ENCODE results near the gene LSAMP. TPM values are rescaled to one million over a fixed set of nuclear protein-coding genes. Genes with fewer than 3 reads are reported as not detected.

Gene LSAMP
- total and polyA plus RNA-seq, 2 of the 8 experiments (the other 6 are each of a cell fraction or from before 2014, with no cell fraction given), result 1.8 to 5.7 TPM

- FAIRE-seq (no peak), DNase-seq (ENCODE audit: low read depth in 1 of 2, low spot score in 2 of 2) (no peak)
- Histone ChIP-seq H4K5ac (ENCODE audit: insufficient read length, low read depth, low read length) (no peak overlapping the region), H2BK20ac (ENCODE audit: low read length) (no peak overlapping the region), H3K27ac (ENCODE audit: low read depth, low read length) (no peak overlapping the region), H3K4me3 (ENCODE audit: extremely low read depth in 1 of 4, insufficient read depth in 2 of 4, low read depth in 3 of 4, low read length in 4 of 4) (no peak overlapping the region), H3K79me2 (ENCODE audit: control insufficient read depth in 1 of 2, insufficient read depth in 2 of 2, low read length in 2 of 2) (no peaks in the 10 kb centered on the region), H3K27me3 (replicated peaks in 1 of 4; ENCODE audit: control insufficient read depth in 3 of 4, extremely low read depth in 1 of 4, insufficient read depth in 3 of 4, low read length in 3 of 4) (no peaks in the 10 kb centered on the region), H2BK15ac (ENCODE audit: low read length) (no peak overlapping the region), H3K9me3 (ENCODE audit: insufficient read depth in 2 of 2, low read depth in 1 of 2, low read length in 1 of 2) (no peaks in the 10 kb centered on the region; a peak in 1 of 4 replicates), H2BK12ac (ENCODE audit: low read depth, low read length) (no peak overlapping the region), H3K4ac (replicated peaks; ENCODE audit: insufficient read length, low read depth, low read length) (no peak overlapping the region), H2BK5ac (ENCODE audit: low read depth, low read length) (no peak overlapping the region), H3K9ac (replicated peaks in 1 of 4; ENCODE audit: extremely low read depth in 1 of 4, low read depth in 3 of 4, low read length in 3 of 4) (no peak overlapping the region), H3K36me3 (ENCODE audit: control insufficient read depth in 2 of 4, insufficient read depth in 4 of 4, low read length in 3 of 4) (no peaks in the 10 kb centered on the region), H4K8ac (ENCODE audit: extremely low read depth, insufficient read depth, low read length) (no peak overlapping the region), H4K91ac (replicated peaks; ENCODE audit: insufficient read length, low read length) (no peak overlapping the region), H4K20me1 (replicated peaks in 1 of 2; ENCODE audit: control insufficient read depth in 1 of 2, insufficient read depth in 2 of 2, low read length in 2 of 2) (no peaks in the 10 kb centered on the region), H3K4me2 (ENCODE audit: insufficient read depth in 1 of 2, low read depth in 2 of 2, low read length in 2 of 2) (no peak overlapping the region), H3K56ac (replicated peaks; ENCODE audit: insufficient read length, low read depth, low read length) (no peak overlapping the region), H2AFZ (ENCODE audit: low read length) (no peak overlapping the region), H3K23ac (ENCODE audit: insufficient read length) (no peak overlapping the region), H3K14ac (ENCODE audit: insufficient read length) (no peak overlapping the region), H3K4me1 (replicated peaks in 1 of 4; ENCODE audit: control insufficient read depth in 3 of 4, insufficient read depth in 4 of 4, low read length in 3 of 4) (peaks cover 0 to 2% (median under 1%) of the 10 kb centered on the region in 4 experiments; a peak in 3 of 7 replicates), H3K79me1 (ENCODE audit: low read depth, low read length) (no peaks in the 10 kb centered on the region), H3K23me2 (ENCODE audit: low read depth, low read length) (no peaks in the 10 kb centered on the region), H2AK5ac (ENCODE audit: low read depth, low read length) (no peak overlapping the region), H2BK120ac (replicated peaks; ENCODE audit: low read depth, low read length) (no peak overlapping the region), H3K18ac (ENCODE audit: extremely low read depth, low read length) (no peak overlapping the region)
- 93% methylated on average over 2 of the region's 2 CpGs; no CpG with 5 or more reads in 1 of the 2 experiments for WGBS, 2 experiments (ENCODE audit: extremely low coverage in 1 of 2, insufficient coverage in 1 of 2, insufficient read length in 1 of 2, insufficient replicate concordance in 2 of 2, low coverage in 1 of 2, low lambda C conversion rate in 2 of 2, missing lambda C conversion rate in 1 of 2)
- POLR2A ChIA-PET (ENCODE audit: partially characterized antibody), result no interaction called here
- CTCF ChIA-PET (ENCODE audit: partially characterized antibody), result interaction anchor here (2.7 kb wide), 1 partner anchor 8 kb away, joined by 11 read pairs; no protein-coding TSS in a partner anchor
- TF ChIP-seq KDM4A (IDR thresholded peaks at IDR 0.05; ENCODE audit: low read depth, low read length, severe bottlenecking), result no peak
- TF ChIP-seq, protein P1, sequence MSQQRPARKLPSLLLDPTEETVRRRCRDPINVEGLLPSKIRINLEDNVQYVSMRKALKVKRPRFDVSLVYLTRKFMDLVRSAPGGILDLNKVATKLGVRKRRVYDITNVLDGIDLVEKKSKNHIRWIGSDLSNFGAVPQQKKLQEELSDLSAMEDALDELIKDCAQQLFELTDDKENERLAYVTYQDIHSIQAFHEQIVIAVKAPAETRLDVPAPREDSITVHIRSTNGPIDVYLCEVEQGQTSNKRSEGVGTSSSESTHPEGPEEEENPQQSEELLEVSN (IDR thresholded peaks at IDR 0.05), result no peak
- TF ChIP-seq CTCF (IDR thresholded peaks at IDR 0.05; ENCODE audit: control extremely low read depth in 1 of 3, insufficient read depth in 1 of 3, low read depth in 1 of 3, low read length in 3 of 3), result no peak
- TF ChIP-seq USF2 (IDR thresholded peaks at IDR 0.05; ENCODE audit: low read length), result no peak
- TF ChIP-seq CREB1 (IDR thresholded peaks at IDR 0.05), result no peak
- no peak for TF ChIP-seq EGR1 (IDR thresholded peaks at IDR 0.05; ENCODE audit: borderline replicate concordance, low read depth, low read length)
- TF ChIP-seq CEBPB (IDR thresholded peaks at IDR 0.05; ENCODE audit: low read depth, low read length), result no peak
- TF ChIP-seq TCF12 (IDR thresholded peaks at IDR 0.05; ENCODE audit: low read depth, low read length), result no peak
- no peak for TF ChIP-seq BCL11A (IDR thresholded peaks at IDR 0.05; ENCODE audit: low read depth in 2 of 2, low read length in 2 of 2)
- no peak for TF ChIP-seq GABPA (IDR thresholded peaks at IDR 0.05; ENCODE audit: borderline replicate concordance, insufficient read depth, low read length)
These were observed 541.4 kb downstream of the LSAMP start for GRCh38 chr3:115903843-115904242.

Measured in H1 (cell line).